SU-DHL-6 (cell line): Measurements from ENCODE around the gene FBRSL1.

Experiments used
- H2AFZ ChIP-seq: fragments of 200-600 bp; sonication (generic); 2 replicates; pipeline ENCODE4 v1.6.1; 2014; ENCODE audit warnings: low read depth, mild to moderate bottlenecking, moderate library complexity, mixed read lengths, antibody characterized with exemption, low read length; ENCODE audit not compliant: severe bottlenecking
- H3F3A ChIP-seq: fragments of 200-600 bp; shearing (Covaris generic); 2 replicates; pipeline ENCODE4 v1.6.0; 2016; ENCODE audit warnings: antibody characterized with exemption, mild to moderate bottlenecking; ENCODE audit not compliant: insufficient read depth
- H3K27ac ChIP-seq: fragments of 200-600 bp; sonication (generic); 2 replicates; pipeline ENCODE4 v1.5.1; 2016; ENCODE audit warnings: low read depth, mild to moderate bottlenecking, low read length, moderate library complexity, mixed read lengths
- H3K27me3 ChIP-seq: fragments of 200-600 bp; sonication (generic), shearing (Covaris generic); 2 replicates; pipeline ENCODE4 v1.6.0; 2014; ENCODE audit warnings: mild to moderate bottlenecking, low read length
- H3K36me3 ChIP-seq: fragments of 200-600 bp; sonication (generic); 2 replicates; pipeline ENCODE4 v1.6.1; 2014; ENCODE audit warnings: mild to moderate bottlenecking, low read length, mixed read lengths
- H3K4me2 ChIP-seq: fragments of 300-600, 200-600 bp; shearing (Covaris generic), sonication (generic); 2 replicates; pipeline ENCODE4 v1.6.0; 2014; ENCODE audit warnings: low read length, low read depth, mild to moderate bottlenecking; ENCODE audit not compliant: poor library complexity, severe bottlenecking
- H3K4me3 ChIP-seq: fragments of 200-600 bp; sonication (generic); 2 replicates; pipeline ENCODE4 v1.5.1; 2014; ENCODE audit warnings: antibody characterized with exemption, low read length, mild to moderate bottlenecking, mixed read lengths; ENCODE audit not compliant: insufficient read depth, poor library complexity, severe bottlenecking
- H3K79me2 ChIP-seq: fragments of 200-600 bp; sonication (generic); 2 replicates; pipeline ENCODE4 v1.6.1; 2014; ENCODE audit warnings: mild to moderate bottlenecking, low read length, moderate library complexity; ENCODE audit not compliant: insufficient read depth
- H3K9ac ChIP-seq: fragments of 200-600 bp; sonication (generic); 2 replicates; pipeline ENCODE4 v1.7.0; 2014; ENCODE audit warnings: mild to moderate bottlenecking, low read length
- H3K9me2 ChIP-seq: fragments of 200-600 bp; sonication (generic); replicated peaks from 2 replicates; pipeline ENCODE4 v1.6.1; 2014; ENCODE audit warnings: low read length; ENCODE audit not compliant: insufficient read depth
- H3K9me3 ChIP-seq: fragments of 200-600 bp; sonication (generic); 2 replicates; pipeline ENCODE4 v1.6.1; 2014; ENCODE audit warnings: low read length, mixed read lengths; ENCODE audit not compliant: insufficient read depth
- H4K20me1 ChIP-seq: fragments of 200-600 bp; sonication (generic); 2 replicates; pipeline ENCODE4 v1.6.1; 2014; ENCODE audit warnings: low read depth, mild to moderate bottlenecking, antibody characterized with exemption, low read length, moderate library complexity, mixed read lengths
- CTCF ChIP-seq: fragments of 200-600 bp; sonication (generic); IDR thresholded peaks from one replicate; pipeline ENCODE4 v1.5.1; 2017; ENCODE audit warnings: antibody characterized with exemption, mild to moderate bottlenecking, low read length, moderate library complexity; ENCODE audit not compliant: insufficient read depth, poor library complexity, severe bottlenecking
- EZH2phosphoT487 ChIP-seq: fragments of 200-600 bp; sonication (generic), shearing (Covaris generic); conservative IDR thresholded peaks from 2 replicates; pipeline ENCODE4 v1.6.1; 2018; ENCODE audit warnings: mild to moderate bottlenecking, antibody characterized with exemption, low read length, moderate library complexity, mixed read lengths

Gene FBRSL1

GRCh38 chr12:132514216-132514820, 24.4 kb downstream of the FBRSL1 start:
- Histone ChIP-seq H2AFZ (no peak overlapping the region), H3K27ac (no peak overlapping the region), H4K20me1 (no peaks in the 10 kb centered on the region), H3K27me3 (no peaks in the 10 kb centered on the region), H3K4me3 (no peak overlapping the region), H3K36me3 (no peaks in the 10 kb centered on the region), H3F3A (no peaks in the 10 kb centered on the region), H3K9me2 (no peaks in the 10 kb centered on the region), H3K4me2 (no peak overlapping the region), H3K79me2 (no peaks in the 10 kb centered on the region), H3K9me3 (peaks cover 4% of the 10 kb centered on the region; the same call in 1 of the 2 replicates), H3K9ac (no peak overlapping the region)
- TF ChIP-seq EZH2phosphoT487 (no peak), CTCF (no peak)

GRCh38 chr12:132514838-132515237, 24.9 kb downstream of the FBRSL1 start:
- no peak overlapping the region for H3K4me2 ChIP-seq
- H3K27me3 ChIP-seq = no peaks in the 10 kb centered on the region
- no peak for TF ChIP-seq CTCF
- no peak for TF ChIP-seq EZH2phosphoT487
- H3K9ac ChIP-seq = no peak overlapping the region
- H3K4me3 ChIP-seq = no peak overlapping the region
- H3K36me3 ChIP-seq = no peaks in the 10 kb centered on the region
- H2AFZ ChIP-seq = no peak overlapping the region
- no peaks in the 10 kb centered on the region for H3F3A ChIP-seq
- no peaks in the 10 kb centered on the region for H3K79me2 ChIP-seq
- H3K9me2 ChIP-seq = no peaks in the 10 kb centered on the region
- H4K20me1 ChIP-seq = no peaks in the 10 kb centered on the region
- peaks cover 6% of the 10 kb centered on the region; the same call in 1 of the 2 replicates for H3K9me3 ChIP-seq
- no peak overlapping the region for H3K27ac ChIP-seq

DNA sequence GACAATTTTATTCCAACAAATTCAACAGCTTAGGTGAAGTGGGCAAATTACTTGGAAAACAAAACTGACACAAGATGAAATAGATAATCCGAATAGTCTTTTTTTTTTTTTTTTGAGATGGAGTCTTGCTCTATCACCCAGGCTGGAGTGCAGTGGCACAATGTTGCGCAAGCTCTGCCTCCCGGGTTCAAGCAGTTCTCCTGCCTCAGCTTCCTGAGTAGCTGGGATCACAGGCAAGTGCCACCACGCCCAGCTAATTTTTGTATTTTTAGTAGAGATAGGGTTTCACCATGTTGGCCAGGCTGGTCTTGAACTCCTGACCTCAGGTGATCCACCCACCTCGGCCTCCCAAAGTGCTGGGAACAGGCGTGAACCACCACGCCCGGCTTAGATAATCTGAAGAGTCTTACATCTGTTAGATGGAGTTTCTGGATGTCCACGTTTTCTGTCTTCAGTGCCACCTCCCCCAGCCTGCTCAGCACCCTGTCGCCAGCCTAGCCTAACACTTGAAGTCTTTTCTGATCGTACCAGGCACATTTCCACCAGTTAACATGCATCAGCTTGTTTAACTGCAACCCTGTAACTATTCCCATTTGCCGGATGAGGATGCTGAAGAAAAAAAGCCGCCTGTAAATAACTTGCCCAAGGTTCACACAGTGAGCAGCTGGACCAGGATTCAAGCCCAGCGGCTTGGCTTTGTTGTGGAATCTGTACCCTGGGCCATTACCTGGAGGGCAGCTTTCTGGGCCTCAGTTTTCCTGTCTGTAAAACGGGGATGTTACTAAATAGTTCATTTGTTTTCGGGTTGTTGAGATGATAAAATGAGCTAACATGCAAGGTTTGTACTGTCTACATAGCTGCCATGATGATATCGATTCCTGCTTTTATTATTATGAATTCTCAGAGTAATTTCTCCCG, 26.4 kb downstream of the FBRSL1 start:
- no peaks in the 10 kb centered on the region for H3K36me3 ChIP-seq
- H3K27ac ChIP-seq = no peak overlapping the region
- H3K9me3 ChIP-seq = peaks cover 6% of the 10 kb centered on the region; the same call in 1 of the 2 replicates
- no peaks in the 10 kb centered on the region for H4K20me1 ChIP-seq
- H2AFZ ChIP-seq = no peak overlapping the region
- H3K79me2 ChIP-seq = no peaks in the 10 kb centered on the region
- H3F3A ChIP-seq = no peaks in the 10 kb centered on the region
- H3K4me3 ChIP-seq = no peak overlapping the region
- H3K27me3 ChIP-seq = no peaks in the 10 kb centered on the region
- TF ChIP-seq EZH2phosphoT487 (no peak), CTCF (no peak)
- no peak overlapping the region for H3K4me2 ChIP-seq
- no peak overlapping the region for H3K9ac ChIP-seq
- no peaks in the 10 kb centered on the region for H3K9me2 ChIP-seq
